Muscle of back (tissue), 11 donors: ENCODE measurements around the gene CPNE5. TPM values are rescaled to one million over a fixed set of nuclear protein-coding genes. Genes with fewer than 3 reads are reported as not detected.
"Not testable (repeated sequence)": the region's sequence is repeated elsewhere in the genome, so short reads cannot be mapped to it uniquely, and the experiment has no call there.

ENCODE experiments used
- DNase-seq, 3 donors: peaks; one replicate each; pipeline versions ENCODE4 v3.0.0 to v3.0.0-alpha.2; 2013
- polyA plus RNA-seq, 10 donors: library from polyadenylated mRNA; unstranded; fragments of 120-200 nt; gene quantifications; one replicate each; pipeline ENCODE4 v1.2.1, GENCODE V29; 2013; ENCODE audit not compliant: insufficient read length in 10 of 10

CPNE5 gene
- polyA plus RNA-seq, 10 donors = 4.5 to 20.4 (median 11.7) TPM

DNA sequence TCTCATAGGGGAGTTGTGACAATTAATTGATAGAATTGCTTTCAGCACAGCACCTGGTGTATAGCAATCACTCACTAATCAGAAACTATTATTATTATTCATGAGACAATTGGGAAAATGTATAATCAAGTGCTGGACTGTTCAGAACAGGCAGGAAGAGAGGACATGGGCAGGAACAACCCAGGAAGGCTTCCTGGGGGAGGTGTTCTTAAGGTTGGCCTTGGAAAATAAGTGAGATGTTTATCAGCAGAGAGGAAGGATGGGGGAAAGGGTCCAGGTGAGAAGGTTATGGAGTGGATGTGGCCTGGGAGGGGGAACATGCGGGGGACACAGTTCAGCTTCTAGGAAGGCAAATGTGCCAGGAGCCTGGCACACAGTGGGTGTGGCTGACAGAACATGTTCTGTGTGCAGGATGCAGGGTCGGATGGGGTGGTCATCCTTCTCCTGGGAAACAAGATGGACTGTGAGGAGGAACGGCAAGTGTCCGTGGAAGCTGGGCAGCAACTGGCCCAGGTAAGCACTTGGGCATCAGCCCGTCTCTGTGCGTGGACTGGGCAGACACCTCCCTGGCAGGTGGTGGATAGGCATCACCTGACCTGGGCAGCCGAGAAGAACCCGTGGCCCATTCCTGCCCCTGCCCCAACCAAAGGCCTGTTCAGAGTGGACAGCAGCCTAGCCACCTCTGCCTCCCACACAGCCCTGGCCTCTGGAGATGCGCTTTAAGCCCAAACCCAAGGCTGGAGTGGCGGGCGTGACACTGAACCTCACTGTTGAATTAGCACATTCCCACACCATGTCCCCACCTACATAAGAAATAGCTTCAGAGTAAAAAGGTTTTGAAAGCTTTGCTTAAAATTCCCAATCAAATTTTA is 110.7 kb downstream of the CPNE5 start:
- no peak for DNase-seq

DNA sequence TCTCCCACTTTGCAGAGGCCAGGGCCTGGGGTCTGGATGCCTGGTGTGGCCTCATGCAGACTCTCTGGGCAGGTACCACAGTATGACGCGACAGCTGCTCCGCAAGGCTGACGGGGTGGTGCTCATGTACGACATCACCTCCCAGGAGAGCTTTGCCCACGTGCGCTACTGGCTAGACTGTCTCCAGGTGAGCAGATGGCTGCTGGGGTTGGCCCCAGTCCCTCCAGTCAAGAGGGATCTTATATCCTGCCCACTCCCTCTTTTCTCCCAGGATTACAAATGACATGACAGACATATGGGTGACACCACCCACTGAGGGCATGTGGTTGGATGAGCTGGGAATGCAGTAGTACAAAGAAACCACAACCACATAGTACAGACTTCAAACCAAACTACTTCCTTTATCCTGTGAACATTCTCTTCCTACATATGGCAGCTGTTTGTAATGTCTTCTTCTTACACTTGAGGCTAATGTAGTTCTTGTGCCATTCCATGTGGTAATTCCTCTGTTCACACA is 111.7 kb downstream of the CPNE5 start:
- DNase-seq = no peak

DNA sequence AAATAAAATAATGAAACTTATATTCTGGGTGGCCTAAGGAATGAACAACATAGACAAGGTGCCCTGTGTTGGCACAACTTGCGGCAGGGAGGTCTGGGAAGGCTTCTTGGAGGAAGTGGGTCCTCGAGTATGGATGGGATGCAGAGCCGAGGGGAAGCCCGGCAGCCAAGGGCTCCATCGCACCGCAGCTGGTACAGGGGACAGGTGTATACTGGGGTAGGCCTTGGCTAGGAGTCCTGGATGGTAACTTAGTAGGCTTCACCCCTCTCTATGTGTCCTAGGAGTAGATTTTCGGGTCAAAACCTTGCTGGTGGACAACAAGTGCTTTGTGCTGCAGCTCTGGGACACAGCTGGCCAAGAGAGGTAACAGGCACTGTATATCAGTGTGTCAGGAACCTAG is 113.7 kb downstream of the CPNE5 start:
- no peak for DNase-seq

DNA sequence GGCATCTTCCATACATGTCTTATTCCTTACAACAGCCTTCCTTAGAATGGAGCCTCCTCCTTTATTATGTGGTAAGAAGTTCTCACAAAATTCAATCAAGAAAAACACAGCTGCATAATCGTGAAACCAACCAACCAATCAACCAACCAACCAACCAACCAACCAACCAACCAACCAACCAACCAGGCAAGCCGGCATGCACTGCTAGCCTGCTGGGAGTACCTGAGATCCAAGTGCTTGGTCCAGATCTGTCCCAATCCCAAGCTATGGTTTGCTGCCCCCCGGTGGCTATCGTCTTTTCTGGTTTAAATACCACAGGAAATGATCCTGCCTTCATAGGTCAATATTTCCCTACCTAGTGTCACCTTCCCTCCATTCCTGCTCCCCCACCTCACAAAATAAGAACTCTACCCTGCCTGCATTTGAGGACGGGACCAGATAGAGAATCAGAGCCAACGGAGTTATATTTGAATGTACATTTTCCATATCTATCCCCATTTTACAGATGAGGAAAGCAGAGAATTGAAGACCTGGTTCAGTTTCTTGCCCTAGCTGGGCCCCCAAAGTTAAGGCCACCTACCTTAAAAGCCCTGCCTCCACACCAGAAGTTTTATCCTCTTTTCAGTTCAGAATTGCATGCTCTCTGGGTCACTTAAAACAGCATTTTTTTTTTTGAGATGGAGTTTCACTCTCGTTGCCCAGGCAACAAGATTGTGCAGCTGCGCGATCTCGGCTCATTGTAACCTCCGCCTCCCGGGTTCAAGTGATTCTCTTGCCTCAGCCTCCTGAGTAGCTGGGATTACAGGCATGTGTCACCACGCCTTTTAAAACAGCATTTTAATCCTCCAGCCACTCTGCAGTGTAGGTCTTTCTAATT is 114.5 kb downstream of the CPNE5 start:
- DNase-seq = peak in 2 of 3 donors; percentile 24 to 45

DNA sequence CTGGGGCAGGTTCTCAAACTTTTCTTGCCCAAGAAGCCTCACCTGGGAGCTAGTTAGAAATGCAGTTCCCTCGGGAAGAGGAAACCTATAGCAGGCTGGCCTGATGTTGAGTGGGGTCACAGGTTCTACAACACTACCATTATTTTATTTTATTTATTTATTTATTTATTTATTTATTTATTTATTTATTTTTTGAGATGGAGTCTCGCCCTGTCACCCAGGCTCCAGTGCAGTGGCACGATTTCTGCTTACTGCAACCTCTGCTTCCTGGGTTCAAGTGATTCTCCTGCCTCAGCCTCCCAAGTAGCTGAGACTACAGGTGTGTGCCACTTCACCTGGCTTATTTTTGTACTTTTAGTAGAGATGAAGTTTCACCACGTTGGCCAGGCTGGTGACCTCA is 115.3 kb downstream of the CPNE5 start:
- not testable (repeated sequence) for DNase-seq

DNA sequence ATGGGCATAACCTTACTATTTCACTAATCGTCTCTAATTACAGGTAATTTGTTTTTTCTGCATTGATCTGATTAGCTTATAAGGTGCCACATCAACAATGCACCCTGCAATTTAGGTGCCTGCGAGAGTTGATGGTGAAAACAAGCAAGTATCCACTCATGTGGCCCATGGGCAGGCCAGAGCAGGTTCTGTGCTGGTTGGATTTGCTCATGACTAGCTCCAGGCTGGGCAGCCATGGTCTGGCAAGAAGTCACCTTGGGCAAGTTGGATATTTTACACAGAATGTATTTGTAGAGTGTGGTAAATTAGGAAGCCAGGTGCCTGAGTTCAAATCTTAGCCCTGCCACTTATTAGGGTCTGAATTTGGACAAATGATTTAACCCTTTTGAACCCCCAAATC is 116.4 kb downstream of the CPNE5 start:
- DNase-seq = no peak

DNA sequence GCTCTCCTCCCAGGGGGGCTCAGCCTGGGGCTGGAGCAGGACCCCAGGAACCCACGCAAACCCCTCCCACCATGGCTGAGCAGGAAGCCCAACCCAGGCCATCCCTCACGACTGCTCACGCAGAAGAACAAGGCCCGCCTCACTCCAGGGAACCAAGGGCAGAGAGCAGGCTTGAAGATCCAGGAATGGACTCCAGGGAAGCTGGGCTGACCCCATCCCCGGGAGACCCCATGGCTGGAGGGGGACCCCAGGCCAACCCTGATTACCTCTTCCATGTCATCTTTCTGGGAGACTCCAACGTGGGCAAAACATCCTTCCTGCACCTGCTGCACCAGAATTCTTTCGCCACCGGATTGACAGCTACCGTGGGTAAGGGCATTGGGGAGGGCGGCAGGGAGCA is 116.9 kb downstream of the CPNE5 start:
- no peak for DNase-seq

DNA sequence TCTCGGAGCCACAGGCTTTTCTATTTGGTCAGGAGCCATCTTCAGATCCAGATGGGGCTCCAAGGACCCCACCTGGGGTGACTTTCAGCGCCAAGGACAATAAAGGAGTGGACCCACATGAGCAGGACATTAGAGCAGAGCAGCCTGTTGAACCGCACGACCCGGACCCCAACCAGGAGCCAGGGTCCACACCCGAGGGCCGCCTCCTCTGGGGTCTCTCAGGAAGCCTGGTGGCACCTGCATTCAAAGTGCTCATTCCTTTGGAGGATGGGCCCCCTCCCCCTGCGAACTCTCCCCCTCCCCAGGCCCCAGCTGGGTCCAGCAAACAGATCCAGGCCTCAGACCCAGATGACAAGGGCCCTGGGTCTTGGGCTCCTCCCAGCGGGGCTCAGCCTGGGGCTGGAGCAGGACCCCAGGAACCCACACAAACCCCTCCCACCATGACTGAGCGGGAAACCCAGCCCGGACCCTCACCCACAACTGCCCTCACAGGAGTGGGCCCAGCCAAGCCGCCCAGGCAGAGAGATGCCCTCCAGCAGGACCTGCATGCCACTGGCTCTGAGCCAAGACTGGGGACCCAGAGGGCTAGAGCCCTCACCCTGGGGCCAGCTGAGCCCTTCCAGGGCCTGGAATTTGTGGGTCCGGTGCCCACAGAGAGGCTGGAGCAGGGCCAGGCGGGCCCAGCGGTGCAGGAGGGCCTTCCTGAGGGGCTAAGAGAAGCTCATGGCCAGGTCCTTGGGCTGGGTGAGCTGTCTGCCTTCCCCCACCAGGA is 117.7 kb downstream of the CPNE5 start:
- DNase-seq = no peak

DNA sequence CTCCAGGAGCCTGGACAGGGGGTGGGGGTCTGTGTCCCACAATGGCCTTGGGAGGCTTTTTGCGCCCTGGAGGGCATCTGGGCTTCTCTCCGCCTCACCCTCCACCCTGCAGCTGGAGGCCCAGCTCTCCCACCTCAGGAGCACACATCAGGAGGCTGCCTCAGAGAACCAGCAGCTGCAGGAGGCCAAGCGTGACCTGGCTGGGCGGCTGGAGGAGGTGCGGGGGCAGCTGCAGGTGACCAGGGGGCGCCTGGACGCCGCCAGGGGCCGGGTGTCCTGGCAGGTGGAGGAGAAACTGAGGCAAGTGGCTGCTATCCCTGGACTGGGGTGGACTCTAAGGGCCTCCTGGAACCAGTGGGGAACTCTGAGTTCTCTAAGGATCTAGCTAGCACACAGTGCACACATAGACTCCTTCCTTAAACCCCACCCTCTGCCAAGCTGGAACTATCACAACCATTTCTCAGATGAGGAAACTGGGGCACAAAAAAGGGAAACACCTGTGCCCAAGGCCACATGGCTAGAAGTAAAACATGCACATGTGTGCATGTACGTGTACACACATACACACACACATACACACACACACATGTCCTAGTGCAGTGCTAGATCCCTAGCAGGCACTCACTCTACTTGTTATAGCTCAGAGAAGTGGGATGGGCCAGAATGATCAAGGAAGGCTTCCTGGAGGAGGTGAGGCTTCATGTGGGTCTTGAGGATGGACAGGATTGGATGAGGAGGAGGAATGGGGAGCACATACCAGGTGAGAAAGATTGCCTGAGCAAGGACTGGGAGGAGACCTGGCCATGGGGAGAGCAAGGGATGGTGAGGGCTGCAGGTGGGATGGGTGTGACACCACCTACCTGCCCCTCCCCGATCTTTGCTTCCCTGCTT is 118.7 kb downstream of the CPNE5 start:
- DNase-seq = no peak

DNA sequence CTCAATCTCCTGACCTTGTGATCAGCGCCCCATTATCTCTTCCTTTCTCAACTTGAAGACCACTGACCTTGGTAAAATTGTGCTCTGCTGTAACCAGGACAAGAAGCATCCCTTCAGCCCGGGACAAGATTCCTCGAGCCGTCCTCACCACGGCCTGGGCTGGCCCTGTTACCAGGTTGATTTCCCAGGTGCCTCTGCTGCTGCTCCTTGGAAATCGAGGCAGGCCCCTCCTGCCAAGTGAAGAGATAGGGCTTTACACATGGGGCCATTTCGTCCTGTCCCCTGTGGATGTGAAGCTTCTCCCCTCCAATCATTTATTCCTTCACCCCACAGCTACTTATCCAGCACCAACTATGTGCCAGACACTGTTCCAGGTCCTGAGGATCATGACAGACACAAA is 120.1 kb downstream of the CPNE5 start:
- DNase-seq = no peak

DNA sequence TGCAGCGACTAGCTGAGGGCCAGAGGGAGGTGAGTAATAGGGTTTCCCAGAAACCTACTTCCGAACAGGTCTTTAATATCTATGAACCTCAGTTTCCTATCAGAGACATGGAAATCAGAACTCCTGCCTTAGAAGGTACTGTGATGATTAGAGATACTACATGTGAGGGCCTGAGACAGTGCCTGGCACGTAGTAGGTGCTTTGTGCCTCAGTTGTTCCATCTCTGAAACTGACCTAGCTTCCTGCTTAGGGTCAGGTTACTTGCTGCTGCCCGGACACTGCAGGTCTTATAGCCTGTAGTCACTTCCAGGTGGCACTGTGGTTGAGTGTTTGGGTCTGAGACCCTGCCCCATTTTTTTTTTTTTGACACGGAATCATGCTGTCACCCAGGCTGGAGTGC is 120.7 kb downstream of the CPNE5 start:
- no peak for DNase-seq

DNA sequence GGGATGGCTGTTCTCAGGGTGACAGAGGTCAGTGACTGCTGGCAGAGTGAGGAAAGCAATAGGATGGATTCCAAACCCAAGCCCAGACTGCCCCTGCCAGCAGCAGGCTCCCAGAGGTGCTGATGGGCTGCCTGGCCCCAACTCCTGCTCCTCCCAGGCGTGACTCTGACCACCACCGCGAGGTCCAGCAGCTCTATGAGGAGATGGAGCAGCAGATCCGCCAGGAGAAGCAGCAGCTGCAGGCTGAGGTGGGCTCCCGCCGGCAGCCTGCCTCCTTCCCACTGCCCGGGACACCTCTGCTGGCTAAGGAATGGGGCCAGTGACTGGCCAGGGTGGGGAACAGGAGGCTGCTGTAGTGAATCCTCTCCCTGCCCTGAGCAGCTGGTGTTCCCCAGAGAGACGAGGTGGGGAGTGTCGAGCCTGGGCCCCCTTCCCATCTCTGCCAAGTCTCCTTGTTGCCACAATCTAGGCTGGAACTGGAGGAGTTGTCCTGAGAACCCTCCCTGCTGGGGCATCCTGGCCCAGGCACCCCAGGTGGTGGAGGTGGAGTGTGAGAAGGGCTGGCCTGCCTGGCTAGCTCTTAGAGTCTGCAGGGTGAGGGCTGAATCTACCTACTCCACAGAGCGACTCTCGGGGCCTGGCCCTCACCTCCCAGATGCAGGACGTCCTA is 121.2 kb downstream of the CPNE5 start:
- no peak for DNase-seq

DNA sequence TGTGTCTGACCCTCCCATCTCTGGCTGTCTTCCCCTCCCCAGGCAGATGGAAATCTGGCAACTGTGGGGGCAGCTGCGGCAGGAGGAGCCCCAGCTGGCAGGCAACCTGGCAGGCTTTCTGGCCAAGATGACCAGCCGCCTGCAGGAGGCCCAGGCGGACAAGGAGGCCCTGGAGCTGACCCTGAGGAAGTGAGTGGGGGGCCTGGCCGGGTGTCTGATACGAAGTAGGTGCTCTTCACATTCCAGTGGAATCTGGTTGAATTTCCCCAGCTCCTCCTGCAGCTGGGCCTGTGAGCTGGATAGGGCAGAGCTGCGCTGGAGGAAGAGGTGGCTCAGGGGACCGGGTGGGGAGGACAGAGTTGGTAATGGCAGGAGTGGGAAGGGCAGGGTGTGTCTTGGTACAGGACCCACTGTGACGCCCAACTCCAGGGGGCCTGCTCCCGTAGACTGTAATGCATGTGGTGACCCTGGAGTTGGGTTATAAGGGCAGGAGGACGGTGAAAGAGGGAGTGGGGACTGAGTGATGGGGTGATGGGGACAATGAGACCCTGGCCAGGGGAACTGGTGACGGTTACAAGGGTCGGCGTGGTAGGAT is 121.9 kb downstream of the CPNE5 start:
- peak in 1 of 3 donors; percentile 33 for DNase-seq

DNA sequence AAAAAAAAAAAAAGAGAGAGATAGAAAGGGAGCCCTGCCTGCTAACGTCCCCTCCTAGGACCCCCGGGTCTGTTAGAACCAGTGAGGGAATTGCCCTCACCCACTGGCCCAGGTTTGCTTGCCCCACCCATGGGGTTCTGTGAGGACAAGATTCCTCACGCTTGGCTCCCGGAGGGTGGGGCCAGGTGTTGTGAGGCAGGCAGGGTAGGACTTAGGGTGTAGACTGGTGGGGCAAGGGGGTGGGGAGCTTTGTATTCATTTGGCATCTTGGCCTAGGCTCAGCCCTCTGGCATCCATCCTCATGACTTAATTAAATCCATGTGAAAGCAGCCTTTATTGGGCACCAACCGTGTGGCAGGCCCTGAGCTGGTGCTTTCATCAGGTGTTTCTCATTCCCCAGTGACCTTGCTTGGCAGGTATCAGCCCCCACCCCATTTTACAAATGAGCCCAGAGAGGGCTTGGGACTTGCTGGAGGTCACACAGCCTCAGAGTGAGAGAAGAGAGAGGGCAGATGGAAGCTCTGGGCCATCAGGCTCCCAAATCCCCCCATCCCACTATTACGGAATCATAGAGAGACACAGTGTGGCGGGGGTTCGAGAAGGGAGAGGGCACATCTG is 122.7 kb downstream of the CPNE5 start:
- DNase-seq = no peak

DNA sequence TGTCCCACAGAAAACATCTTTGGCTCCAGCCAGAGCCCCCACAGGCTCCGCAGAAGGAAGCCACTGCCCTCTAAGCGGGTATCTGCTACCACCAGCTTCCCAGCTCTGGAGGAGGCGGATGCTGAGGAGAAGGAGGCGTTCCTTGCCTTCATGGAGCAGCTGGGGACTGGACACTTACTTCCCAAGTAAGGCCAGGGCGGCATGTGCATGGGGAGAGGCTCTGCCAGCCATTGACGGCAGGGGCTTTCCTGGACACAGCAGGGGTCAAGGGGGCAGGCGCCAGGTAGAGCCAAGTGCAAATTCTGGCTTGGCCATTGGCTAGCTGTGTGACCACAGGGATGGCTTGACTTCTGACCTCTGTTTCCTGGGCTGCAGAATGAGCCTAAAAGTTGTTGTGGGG is 123.8 kb downstream of the CPNE5 start:
- DNase-seq = no peak

DNA sequence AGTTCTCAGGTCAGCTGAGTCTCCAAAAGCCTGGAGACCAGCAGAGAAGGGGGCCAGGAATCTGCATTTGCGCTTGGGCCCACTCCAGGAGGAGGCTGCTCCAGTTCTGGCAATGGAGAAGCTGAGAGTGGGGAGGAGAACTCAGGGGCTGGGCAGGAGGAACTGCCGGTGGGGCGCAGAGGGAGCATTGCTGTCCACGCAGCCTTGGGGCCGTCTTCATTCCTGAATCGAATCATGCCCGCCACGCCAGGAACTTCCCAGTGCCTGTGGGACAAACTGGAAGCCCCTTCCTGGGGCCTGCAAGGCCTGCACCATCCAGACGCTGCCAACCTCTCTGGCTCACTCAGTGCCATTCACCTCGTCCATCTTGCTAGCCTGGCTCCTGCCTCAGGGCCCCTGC is 124.7 kb downstream of the CPNE5 start:
- DNase-seq = no peak

DNA sequence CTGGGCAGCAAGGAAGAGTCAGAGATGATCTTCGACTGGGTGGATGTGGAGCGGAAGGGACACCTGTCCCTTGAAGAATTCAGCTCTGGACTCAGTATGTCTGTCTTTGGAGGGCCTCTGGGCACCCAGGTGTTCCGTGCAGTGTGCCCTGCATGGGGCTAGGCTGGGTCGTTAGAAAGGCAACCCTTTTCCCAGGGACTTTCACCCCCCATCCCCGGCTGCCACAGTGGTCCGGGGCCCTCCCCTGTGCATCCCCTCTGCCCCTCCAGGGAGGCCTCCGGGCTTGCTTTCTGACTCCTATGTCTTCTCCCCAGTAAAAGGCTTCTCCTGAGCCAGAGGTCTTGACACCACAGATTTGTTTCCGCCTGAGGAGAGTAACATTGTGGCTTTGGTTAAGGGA is 125.4 kb downstream of the CPNE5 start:
- DNase-seq = no peak

DNA sequence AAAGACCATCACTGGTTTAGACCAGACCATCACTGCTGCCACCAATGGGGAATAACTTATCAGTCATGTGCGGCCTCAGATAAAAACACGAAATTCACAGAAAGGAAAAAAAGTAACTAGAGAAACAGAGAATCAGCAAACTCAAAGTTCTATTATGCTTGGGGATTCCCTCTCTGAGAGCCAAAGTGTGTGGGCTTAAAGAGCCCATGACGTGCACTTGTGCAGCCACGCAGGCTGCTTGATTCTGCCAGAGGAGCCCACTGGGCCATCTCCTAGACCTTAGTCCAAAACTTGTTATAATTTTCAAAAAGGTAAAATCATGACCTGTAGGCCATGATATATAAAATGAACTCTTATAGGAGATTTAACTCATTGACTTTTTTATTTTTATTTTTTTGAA is 126.4 kb downstream of the CPNE5 start:
- no peak for DNase-seq

DNA sequence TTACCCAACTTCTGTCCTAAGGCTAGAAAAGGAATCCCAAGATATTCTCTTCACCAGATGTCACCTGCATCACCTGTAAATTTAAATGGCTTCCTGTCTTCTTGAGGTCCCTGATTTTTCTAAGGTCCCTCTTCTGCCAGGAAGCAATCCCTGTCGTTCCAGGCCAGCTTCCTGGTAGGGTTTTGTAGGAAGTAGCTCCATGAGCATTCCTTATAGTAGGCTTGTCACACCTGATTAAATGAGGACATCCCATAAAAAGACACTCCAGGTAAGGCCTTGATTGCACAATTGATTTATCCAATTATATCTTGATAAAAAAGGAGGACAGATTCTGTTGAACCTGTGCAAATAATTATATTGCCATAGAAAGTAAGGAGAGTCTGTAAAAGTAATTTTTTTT is 132.9 kb downstream of the CPNE5 start:
- no peak for DNase-seq
